ENCODE measurements around the gene CSMD2. TPM values are rescaled to one million over a fixed set of nuclear protein-coding genes. Genes with fewer than 3 reads are reported as not detected.

CSMD2 gene
- polyA plus RNA-seq, 1 of the 3 experiments (the other 2 are of a cell fraction): not detected

- Histone ChIP-seq H3K9me3 (no peaks in the 10 kb centered on the region), H2AFZ (ENCODE audit: low read depth) (no peak overlapping the region), H3K9ac (no peak overlapping the region), H3K79me2 (ENCODE audit: insufficient read depth) (no peaks in the 10 kb centered on the region), H3K36me3 (replicated peaks in 1 of 2; ENCODE audit: control insufficient read depth in 1 of 2, insufficient read depth in 2 of 2, low read length in 1 of 2) (no peaks in the 10 kb centered on the region), H3K9me2 (no peaks in the 10 kb centered on the region), H3K27ac (ENCODE audit: low read depth in 2 of 2, low read length in 1 of 2) (no peak overlapping the region), H3K4me2 (no peak overlapping the region), H3K4me1 (ENCODE audit: control insufficient read depth in 1 of 2, insufficient read depth in 2 of 2, low read depth in 1 of 2, low read length in 1 of 2) (peaks cover 0 to 11% of the 10 kb centered on the region in 2 experiments; a peak in 1 of 4 replicates), H4K20me1 (ENCODE audit: insufficient read depth) (no peaks in the 10 kb centered on the region), H3K4me3 (ENCODE audit: low read depth in 2 of 2, low read length in 1 of 2) (no peak overlapping the region), H3K27me3 (ENCODE audit: insufficient read depth) (no peaks in the 10 kb centered on the region), H3F3A (replicated peaks; ENCODE audit: insufficient read depth) (no peaks in the 10 kb centered on the region)
- ChIA-PET CTCF (interaction anchor here (0.6 to 1.4 kb wide), 3 partner anchors 10 to 351 kb away, joined by 3 to 5 read pairs (median 3); no protein-coding TSS in a partner anchor), POLR2A (no interaction called here)
- WGBS (ENCODE audit: low lambda C conversion rate): 38% methylated on average over 13 of the region's 13 CpGs
- DNase-seq: peak; percentile 46
- TF ChIP-seq SMC3 (IDR thresholded peaks at IDR 0.05; ENCODE audit: low read depth, low read length) (no peak), NRF1 (IDR thresholded peaks at IDR 0.05; ENCODE audit: low read depth, low read length) (no peak), ELF1 (IDR thresholded peaks at IDR 0.05) (no peak), EZH2phosphoT487 (IDR thresholded peaks at IDR 0.05; ENCODE audit: borderline replicate concordance, low read depth) (no peak), MEF2A (IDR thresholded peaks at IDR 0.05; ENCODE audit: borderline replicate concordance, low read depth) (no peak), USF2 (IDR thresholded peaks at IDR 0.05; ENCODE audit: borderline replicate concordance, low read depth, low read length) (no peak), TAF1 (IDR thresholded peaks at IDR 0.05; ENCODE audit: borderline replicate concordance, low read depth, low read length) (no peak), MAX (IDR thresholded peaks at IDR 0.05; ENCODE audit: low read depth) (no peak), YY1 (IDR thresholded peaks at IDR 0.05; ENCODE audit: low read depth) (no peak), JUND (IDR thresholded peaks at IDR 0.05) (no peak), IRF3 (IDR thresholded peaks at IDR 0.05; ENCODE audit: low read depth, low read length) (no peak), RCOR1 (IDR thresholded peaks at IDR 0.05; ENCODE audit: low read length) (no peak), TCF12 (IDR thresholded peaks at IDR 0.05) (no peak), REST (IDR thresholded peaks at IDR 0.05; ENCODE audit: low read depth, low read length) (no peak), ZBTB33 (IDR thresholded peaks at IDR 0.05; ENCODE audit: borderline replicate concordance, low read depth) (no peak), TEAD4 (IDR thresholded peaks at IDR 0.05; ENCODE audit: borderline replicate concordance, insufficient read depth) (no peak), GABPA (IDR thresholded peaks at IDR 0.05; ENCODE audit: low read depth) (no peak), NFIC (IDR thresholded peaks at IDR 0.05; ENCODE audit: borderline replicate concordance) (no peak), MXI1 (IDR thresholded peaks at IDR 0.05; ENCODE audit: low read depth, low read length) (no peak)
Observed at GRCh38 chr1:33984906-33985565, 180.0 kb downstream of the CSMD2 start.
